Mucosa of descending colon (tissue), 3 donors: ENCODE results near the gene PATL2. TPM values are rescaled to one million over a fixed set of nuclear protein-coding genes. Genes with fewer than 3 reads are reported as not detected.
A peak's percentile ranks its signal among the peaks of the same experiment; 100 is the strongest.
"Not testable (repeated sequence)": the region's sequence is repeated elsewhere in the genome, so short reads cannot be mapped to it uniquely, and the experiment has no call there.

ENCODE experiments used
- ATAC-seq: fragments of 200-7000 bp; cut with Tn5 transposase; one replicate; pipeline ENCODE4 v1.9.1; 2020; ENCODE audit warnings: mild to moderate bottlenecking, moderate library complexity
- DNase-seq, 3 donors: peaks; one replicate each; pipeline ENCODE4 v3.0.0-alpha.2; 2020
- H3K36me3 ChIP-seq: fragments of 200-600 bp; one replicate; pipeline ENCODE4 v1.8.0; 2021; ENCODE audit warnings: low read depth, mild to moderate bottlenecking
- H3K4me1 ChIP-seq: fragments of 200-600 bp; one replicate; pipeline ENCODE4 v1.8.0; 2021; ENCODE audit warnings: low read depth, mild to moderate bottlenecking
- H3K4me3 ChIP-seq: fragments of 200-600 bp; one replicate; pipeline ENCODE4 v1.8.0; 2021; ENCODE audit warnings: mild to moderate bottlenecking
- H3K9me3 ChIP-seq: fragments of 200-600 bp; one replicate; pipeline ENCODE4 v1.8.0; 2021; ENCODE audit warnings: mild to moderate bottlenecking
- intact Hi-C, 2 donors: fragments of 100-400 bp; cut with DNase I in 1 of 2; cut with micrococcal nuclease in 1 of 2; formaldehyde crosslinking; loops; one replicate each; pipeline versions ENCODE4 v1.11.0 to v1.11.1; 2022; cut with DNase I, micrococcal nuclease
- total RNA-seq, 3 donors: library from RNA; stranded (reverse); fragmentation: NEBNext Ultra II Directional in 2 of 3; extraction: Animal tissue kit (Norgen Biotek cat#: 25700) in 2 of 3; gene quantifications; one replicate each; pipeline versions ENCODE4 v1.2.1 to v1.2.4, GENCODE V29; 2021 to 2023
- TF ChIP-seq, protein P1 (sequence below): fragments of 200-600 bp; IDR thresholded peaks from one replicate; pipeline ENCODE4 v1.8.0; 2022; ENCODE audit warnings: antibody characterized with exemption, mild to moderate bottlenecking
- donor health status: DM: no; HTN: no; CAD: no; lungs with moderate emphysema.
- donor health status: DM: no; HTN: no; CAD: no.
- donor health status: DM: no; HTN: yes; CAD: no.

Gene PATL2
- total RNA-seq, 3 donors from 2014 or later: 3.9 to 6.4 (median 4.4) TPM

DNA sequence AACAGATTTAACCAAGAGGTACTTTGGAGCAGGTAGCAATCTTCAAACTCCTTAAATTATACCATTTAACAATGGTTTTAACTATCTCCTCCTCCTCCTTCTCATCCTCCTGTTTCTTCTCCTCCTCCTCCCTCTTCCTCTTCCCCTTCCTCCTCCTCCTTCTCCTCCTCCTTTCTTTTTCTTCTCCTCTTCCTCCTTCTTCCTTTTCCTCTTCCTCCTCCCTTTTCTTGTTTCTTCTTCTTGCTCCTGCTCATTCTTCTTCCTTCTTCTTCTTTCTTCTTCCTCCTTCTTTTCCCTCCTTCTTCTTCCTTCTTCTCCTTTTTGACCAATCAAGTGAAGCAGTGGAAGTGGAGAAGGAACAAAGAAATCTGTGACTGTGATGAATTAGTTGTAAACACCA is 14.1 kb downstream of the PATL2 start:
- DNase-seq: no peak
- TF ChIP-seq, protein P1, sequence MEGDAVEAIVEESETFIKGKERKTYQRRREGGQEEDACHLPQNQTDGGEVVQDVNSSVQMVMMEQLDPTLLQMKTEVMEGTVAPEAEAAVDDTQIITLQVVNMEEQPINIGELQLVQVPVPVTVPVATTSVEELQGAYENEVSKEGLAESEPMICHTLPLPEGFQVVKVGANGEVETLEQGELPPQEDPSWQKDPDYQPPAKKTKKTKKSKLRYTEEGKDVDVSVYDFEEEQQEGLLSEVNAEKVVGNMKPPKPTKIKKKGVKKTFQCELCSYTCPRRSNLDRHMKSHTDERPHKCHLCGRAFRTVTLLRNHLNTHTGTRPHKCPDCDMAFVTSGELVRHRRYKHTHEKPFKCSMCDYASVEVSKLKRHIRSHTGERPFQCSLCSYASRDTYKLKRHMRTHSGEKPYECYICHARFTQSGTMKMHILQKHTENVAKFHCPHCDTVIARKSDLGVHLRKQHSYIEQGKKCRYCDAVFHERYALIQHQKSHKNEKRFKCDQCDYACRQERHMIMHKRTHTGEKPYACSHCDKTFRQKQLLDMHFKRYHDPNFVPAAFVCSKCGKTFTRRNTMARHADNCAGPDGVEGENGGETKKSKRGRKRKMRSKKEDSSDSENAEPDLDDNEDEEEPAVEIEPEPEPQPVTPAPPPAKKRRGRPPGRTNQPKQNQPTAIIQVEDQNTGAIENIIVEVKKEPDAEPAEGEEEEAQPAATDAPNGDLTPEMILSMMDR: no peak
- H3K4me1 ChIP-seq: no peaks in the 10 kb centered on the region
- no peak for ATAC-seq
- intact Hi-C loops: no loop called here
- H3K9me3 ChIP-seq: no peaks in the 10 kb centered on the region
- no peak overlapping the region for H3K4me3 ChIP-seq
- no peaks in the 10 kb centered on the region for H3K36me3 ChIP-seq

DNA sequence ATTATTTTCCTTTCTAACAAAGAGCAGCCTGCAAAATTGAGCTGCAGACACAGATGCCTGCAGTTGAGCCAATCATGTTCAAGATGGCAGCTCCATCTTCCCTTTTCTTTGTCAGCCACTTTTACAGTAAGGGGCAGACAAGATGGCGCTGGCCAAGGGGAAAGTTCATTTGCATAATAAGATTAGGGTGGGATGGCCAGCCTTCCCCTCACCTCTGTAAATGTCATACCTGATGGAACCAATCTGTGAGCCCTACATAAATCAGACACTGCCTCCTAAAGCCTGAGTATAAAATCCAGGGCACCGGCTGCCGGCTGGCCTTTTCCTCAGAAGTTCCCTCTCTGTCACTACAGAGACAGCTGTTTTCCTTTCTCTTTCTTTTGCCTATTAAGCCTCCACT is 15.8 kb downstream of the PATL2 start:
- TF ChIP-seq, protein P1: no peak
- intact Hi-C loops: no loop called here
- H3K4me1 ChIP-seq: no peaks in the 10 kb centered on the region
- DNase-seq (no peak), ATAC-seq (no peak)
- no peak overlapping the region for H3K4me3 ChIP-seq
- H3K36me3 ChIP-seq: no peaks in the 10 kb centered on the region
- no peaks in the 10 kb centered on the region for H3K9me3 ChIP-seq

DNA sequence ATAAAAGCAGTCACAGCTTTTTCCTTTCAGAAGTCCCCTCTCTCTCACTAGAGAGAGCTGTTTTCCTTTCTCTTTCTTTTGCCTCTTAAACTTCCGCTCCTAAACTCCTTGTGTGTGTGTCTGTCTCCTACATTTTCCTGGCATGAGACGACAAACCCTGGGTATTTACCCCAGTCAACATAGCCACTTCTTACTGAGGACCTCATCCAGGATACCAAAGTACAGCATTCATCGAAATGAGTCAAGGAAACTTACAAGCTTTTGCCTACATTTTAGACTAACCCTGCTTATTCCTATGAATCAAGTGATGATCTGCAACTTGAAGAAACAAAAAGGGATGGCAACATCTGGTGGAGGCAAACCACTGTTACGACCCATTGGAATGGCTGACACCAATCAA is 16.7 kb downstream of the PATL2 start:
- Histone ChIP-seq H3K9me3 (no peaks in the 10 kb centered on the region), H3K4me3 (no peak overlapping the region), H3K36me3 (no peaks in the 10 kb centered on the region), H3K4me1 (no peaks in the 10 kb centered on the region)
- no peak for DNase-seq
- no peak for ATAC-seq
- intact Hi-C loops: no loop called here
- TF ChIP-seq, protein P1: no peak

DNA sequence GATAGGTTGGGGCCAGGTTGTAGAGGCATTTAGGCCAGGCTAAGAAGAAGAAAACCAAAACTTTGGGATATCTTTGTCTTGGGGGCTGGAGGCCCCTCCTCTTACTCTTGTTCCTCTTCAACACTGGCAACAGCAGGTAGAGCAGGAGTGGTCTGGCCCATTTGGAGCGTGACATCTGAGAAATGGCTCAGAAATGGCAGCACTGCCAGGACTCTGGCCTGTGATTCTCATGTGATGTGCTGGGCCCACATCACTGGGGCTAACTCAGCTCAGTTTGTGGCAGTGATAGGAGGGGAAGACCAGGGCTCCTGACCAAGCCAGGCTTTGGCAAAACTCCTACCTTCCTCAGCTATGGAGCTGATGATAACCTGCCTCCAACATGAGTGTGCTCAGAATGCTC is 18.5 kb downstream of the PATL2 start:
- Histone ChIP-seq H3K36me3 (no peaks in the 10 kb centered on the region), H3K9me3 (peaks cover 4% of the 10 kb centered on the region), H3K4me3 (no peak overlapping the region), H3K4me1 (no peaks in the 10 kb centered on the region)
- intact Hi-C loops: no loop called here
- TF ChIP-seq, protein P1: no peak
- ATAC-seq (no peak), DNase-seq (no peak)

DNA sequence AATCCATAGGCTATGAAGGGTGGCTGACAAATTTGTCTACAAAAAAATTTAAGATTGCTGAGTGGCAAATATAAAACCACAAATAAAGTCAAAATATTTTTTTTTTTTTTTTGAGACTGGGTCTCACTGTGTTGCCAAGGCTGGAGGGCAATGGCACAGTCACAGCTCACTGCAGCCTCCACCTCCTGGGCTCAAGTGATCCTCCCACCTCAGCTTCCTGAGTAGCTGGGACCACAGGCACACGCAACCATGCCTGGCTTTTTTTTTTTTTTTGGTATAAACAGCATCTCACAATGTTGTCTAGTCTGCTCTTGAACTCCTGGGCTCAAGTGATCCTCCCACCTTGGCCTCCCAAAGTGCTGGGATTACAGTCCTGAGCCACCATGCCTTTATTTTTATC is 20.9 kb downstream of the PATL2 start:
- H3K4me3 ChIP-seq, H3K4me1 ChIP-seq, DNase-seq, intact Hi-C loops, H3K9me3 ChIP-seq, H3K36me3 ChIP-seq, ATAC-seq: not testable (repeated sequence)

DNA sequence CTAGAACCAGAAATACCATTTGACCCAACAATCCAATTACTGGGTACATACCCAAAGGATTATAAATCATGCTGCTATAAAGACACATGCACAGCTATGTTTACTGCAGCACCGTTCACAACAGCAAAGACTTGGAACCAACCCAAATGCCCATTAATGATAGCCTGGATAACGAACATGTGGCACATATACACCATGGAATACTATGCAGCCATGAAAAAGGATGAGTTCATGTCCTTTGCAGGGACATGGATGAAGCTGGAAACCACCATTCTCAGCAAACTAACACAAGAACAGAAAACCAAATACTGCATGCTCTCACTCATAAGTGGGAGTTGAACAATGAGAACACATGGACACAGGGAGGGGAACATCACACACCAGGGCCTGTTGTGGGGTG is 21.8 kb downstream of the PATL2 start:
- DNase-seq, ATAC-seq, H3K36me3 ChIP-seq, intact Hi-C loops, H3K4me1 ChIP-seq, H3K4me3 ChIP-seq, H3K9me3 ChIP-seq: not testable (repeated sequence)

DNA sequence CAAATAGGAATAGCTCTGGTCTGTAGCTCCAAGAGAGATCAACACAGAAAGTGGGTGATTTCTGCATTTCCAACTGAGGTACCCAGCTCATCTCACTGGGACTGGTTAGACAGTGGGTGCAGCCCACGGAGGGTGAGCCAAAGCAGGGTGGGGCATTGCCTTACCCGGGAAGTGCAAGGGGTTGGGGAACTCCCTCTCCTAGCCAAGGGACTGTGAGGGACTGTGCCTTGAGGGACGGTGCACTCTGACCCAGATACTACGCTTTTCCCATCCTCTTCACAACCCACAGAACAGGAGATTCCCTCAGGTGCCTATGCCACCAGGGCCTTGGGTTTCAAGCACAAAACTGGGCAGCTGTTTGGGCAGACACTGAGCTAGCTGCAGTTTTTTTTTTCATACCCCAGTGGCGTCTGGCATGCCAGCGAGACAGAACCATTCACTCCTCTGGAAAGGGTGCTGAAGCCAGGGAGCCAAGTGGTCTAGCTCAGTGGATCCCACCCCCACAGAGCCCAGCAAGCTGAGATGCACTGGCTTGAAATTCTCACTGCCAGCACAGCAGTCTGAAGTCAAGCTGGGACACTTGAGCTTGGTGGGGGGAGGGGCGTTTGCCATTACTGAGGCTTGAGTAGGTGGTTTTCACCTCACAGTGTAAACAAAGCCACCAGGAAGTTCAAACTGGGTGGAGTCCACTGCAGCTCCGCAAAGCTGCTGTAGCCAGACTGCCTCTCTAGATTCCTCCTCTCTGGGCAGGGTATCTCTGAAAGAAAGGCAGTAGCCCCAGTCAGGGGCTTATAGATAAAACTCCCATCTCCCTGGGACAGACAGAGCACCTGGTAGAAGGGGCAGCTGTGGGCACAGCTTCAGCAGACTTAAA is 28.1 kb downstream of the PATL2 start:
- H3K4me3 ChIP-seq, H3K36me3 ChIP-seq, H3K9me3 ChIP-seq, intact Hi-C loops: not testable (repeated sequence)
- DNase-seq (peak; percentile 87 to 95 (median 92)), ATAC-seq (peak; percentile 89)
- peaks cover 11% of the 10 kb centered on the region for H3K4me1 ChIP-seq
